ENCODE data around the gene NPHP1.

GRCh38 chr2:110095994-110096633, 108.7 kb downstream of the NPHP1 start:
- TF ChIP-seq EZH2 (IDR thresholded peaks at IDR 0.05; ENCODE audit: borderline replicate concordance, low read length) (no peak), CTCF (conservative IDR thresholded peaks at IDR 0.05 in 1 of 2, IDR thresholded peaks at IDR 0.05 in 1 of 2; ENCODE audit: extremely low read depth in 1 of 2, insufficient read depth in 1 of 2, low read depth in 1 of 2, low read length in 2 of 2) (no peak)
